ENCODE data around the gene SLC25A21. TPM values are rescaled to one million over a fixed set of nuclear protein-coding genes. Genes with fewer than 3 reads are reported as not detected.

The SLC25A21 gene
- total and polyA plus RNA-seq, 2 of the 13 experiments (the other 11 are each of a cell fraction or from before 2014, with no cell fraction given), result 1.9 to 2.9 TPM

- TF ChIP-seq STAT6 (CRISPR knock-in tag; IDR thresholded peaks at IDR 0.05; ENCODE audit: borderline replicate concordance) (no peak), MAF1 (CRISPR knock-in tag; IDR thresholded peaks at IDR 0.05; ENCODE audit: borderline replicate concordance) (no peak; the same call in 1 of the 2 replicates), BRD4 (CRISPR knock-in tag; IDR thresholded peaks at IDR 0.05) (peak; percentile 32; the same call in 1 of the 2 replicates), SAP130 (CRISPR knock-in tag; IDR thresholded peaks at IDR 0.05; ENCODE audit: low read depth) (peak; percentile 87), GATAD1 (CRISPR knock-in tag; IDR thresholded peaks at IDR 0.05) (peak; percentile 81; the same call in 1 of the 2 replicates), RARG (CRISPR knock-in tag; IDR thresholded peaks at IDR 0.05; ENCODE audit: low read depth) (no peak), ZNF562 (CRISPR knock-in tag; IDR thresholded peaks at IDR 0.05; ENCODE audit: borderline replicate concordance) (peak; percentile 67; the same call in 1 of the 2 replicates), MED1 (CRISPR knock-in tag; IDR thresholded peaks at IDR 0.05) (peak; percentile 80), ZNF569 (CRISPR knock-in tag; IDR thresholded peaks at IDR 0.05; ENCODE audit: borderline replicate concordance) (no peak), PRDM15 (CRISPR knock-in tag; IDR thresholded peaks at IDR 0.05) (peak; percentile 78), ZNF749 (CRISPR knock-in tag; IDR thresholded peaks at IDR 0.05; ENCODE audit: borderline replicate concordance) (peak; percentile 61; the same call in 1 of the 2 replicates), ZNF282 (IDR thresholded peaks at IDR 0.05; ENCODE audit: partially characterized antibody) (no peak), KLF15 (CRISPR knock-in tag; IDR thresholded peaks at IDR 0.05; ENCODE audit: borderline replicate concordance) (peak; percentile 76; the same call in 1 of the 2 replicates), SATB2 (CRISPR knock-in tag; IDR thresholded peaks at IDR 0.05) (0 out of 2 replicates have a peak, but pooled peaks have one; percentile 68), RBM22 (optimal IDR thresholded peaks at IDR 0.05; ENCODE audit: low read length) (peak; percentile 52), SNAI1 (CRISPR knock-in tag; IDR thresholded peaks at IDR 0.05; ENCODE audit: borderline replicate concordance) (peak; percentile 89; the same call in 1 of the 2 replicates), ZNF549 (CRISPR knock-in tag; IDR thresholded peaks at IDR 0.05) (peak; percentile 66; the same call in 1 of the 2 replicates), ZNF225 (CRISPR knock-in tag; IDR thresholded peaks at IDR 0.05) (peak; percentile 97)
- TF ChIP-seq, protein P1, sequence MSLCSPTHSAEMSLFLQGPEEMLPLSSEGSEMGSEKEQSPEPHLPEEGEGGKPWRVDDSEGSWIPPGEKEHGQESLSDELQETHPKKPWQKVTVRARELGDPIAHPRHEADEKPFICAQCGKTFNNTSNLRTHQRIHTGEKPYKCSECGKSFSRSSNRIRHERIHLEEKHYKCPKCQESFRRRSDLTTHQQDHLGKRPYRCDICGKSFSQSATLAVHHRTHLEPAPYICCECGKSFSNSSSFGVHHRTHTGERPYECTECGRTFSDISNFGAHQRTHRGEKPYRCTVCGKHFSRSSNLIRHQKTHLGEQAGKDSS (CRISPR knock-in tag; IDR thresholded peaks at IDR 0.05; ENCODE audit: borderline replicate concordance, low read depth), result peak; percentile 95
- TF ChIP-seq, protein P2, sequence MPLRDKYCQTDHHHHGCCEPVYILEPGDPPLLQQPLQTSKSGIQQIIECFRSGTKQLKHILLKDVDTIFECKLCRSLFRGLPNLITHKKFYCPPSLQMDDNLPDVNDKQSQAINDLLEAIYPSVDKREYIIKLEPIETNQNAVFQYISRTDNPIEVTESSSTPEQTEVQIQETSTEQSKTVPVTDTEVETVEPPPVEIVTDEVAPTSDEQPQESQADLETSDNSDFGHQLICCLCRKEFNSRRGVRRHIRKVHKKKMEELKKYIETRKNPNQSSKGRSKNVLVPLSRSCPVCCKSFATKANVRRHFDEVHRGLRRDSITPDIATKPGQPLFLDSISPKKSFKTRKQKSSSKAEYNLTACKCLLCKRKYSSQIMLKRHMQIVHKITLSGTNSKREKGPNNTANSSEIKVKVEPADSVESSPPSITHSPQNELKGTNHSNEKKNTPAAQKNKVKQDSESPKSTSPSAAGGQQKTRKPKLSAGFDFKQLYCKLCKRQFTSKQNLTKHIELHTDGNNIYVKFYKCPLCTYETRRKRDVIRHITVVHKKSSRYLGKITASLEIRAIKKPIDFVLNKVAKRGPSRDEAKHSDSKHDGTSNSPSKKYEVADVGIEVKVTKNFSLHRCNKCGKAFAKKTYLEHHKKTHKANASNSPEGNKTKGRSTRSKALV (CRISPR knock-in tag; IDR thresholded peaks at IDR 0.05), result peak; percentile 98
Measured at GRCh38 chr14:37197421-37198272, 25.2 kb upstream of the SLC25A21 start, which contains the start of gene MIPOL1 (continued).
